WI38 (cell line): ENCODE measurements around the gene ZBTB8OS.
"Not testable (repeated sequence)": the region's sequence is repeated elsewhere in the genome, so short reads cannot be mapped to it uniquely, and the experiment has no call there.

Experiments used
- H3K4me3 ChIP-seq: 2 replicates; pipeline ENCODE4 v1.5.1; 2011; ENCODE audit warnings: low read depth, mild to moderate bottlenecking, control low read depth, low read length
- CTCF ChIP-seq: IDR thresholded peaks from 2 replicates; pipeline ENCODE4 v1.5.1; 2012; ENCODE audit warnings: low read depth, mild to moderate bottlenecking, control low read depth, low read length

The ZBTB8OS gene

GRCh38 chr1:32647308-32648134 is 2.8 kb downstream of the ZBTB8OS start:
- H3K4me3 ChIP-seq = no peak overlapping the region
- no peak for TF ChIP-seq CTCF

DNA sequence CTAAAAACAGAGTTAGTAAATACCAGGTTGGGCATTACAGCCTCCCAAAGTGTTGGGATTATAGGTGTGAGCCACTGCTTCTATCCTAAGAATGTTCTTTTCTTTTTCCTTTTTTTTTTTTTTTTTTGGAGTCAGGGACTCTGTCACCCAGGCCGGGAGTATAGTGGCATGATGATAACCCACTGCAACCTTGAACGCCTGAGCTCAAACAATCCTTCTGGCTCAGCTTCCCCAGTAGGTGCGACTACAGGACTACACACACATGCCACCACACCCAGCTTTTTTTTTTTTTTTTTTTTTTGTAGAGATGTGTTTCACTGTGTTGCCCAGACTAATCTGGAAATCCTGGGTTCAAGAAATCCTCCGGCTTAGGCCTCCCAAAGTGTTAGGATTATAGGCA is 5.9 kb downstream of the ZBTB8OS start:
- no peak overlapping the region for H3K4me3 ChIP-seq
- TF ChIP-seq CTCF = no peak

- H3K4me3 ChIP-seq = not testable (repeated sequence)
Observed at GRCh38 chr1:32642292-32642827, 8.0 kb downstream of the ZBTB8OS start.

DNA sequence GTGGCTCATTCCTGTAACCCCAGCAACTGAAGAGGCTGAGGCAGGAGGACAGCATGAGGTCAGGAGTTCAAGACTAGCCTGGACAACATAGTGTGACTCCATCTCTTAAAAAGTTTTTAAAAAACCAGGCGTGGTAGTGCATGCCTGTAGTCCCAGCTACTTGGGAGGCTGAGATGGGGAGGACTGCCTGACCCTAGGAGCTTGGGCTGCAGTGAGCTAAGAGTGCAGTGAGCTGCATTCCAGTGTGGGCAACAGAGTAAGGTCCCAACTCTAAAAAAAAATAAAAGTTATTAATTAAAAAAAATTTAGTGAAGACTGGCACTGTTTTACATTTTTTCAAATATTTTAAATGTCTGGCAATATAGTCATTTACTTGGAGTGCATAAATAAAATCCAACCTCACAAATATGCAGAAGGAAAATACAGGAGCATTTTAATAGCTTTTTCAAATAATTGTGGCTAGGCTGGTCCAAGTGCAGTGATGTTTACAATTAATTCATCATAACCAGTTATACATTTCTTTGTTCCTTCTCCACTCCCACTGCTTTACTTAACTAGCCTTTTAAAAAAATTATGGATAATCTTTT is 10.8 kb downstream of the ZBTB8OS start:
- no peak for TF ChIP-seq CTCF
- no peak overlapping the region for H3K4me3 ChIP-seq

DNA sequence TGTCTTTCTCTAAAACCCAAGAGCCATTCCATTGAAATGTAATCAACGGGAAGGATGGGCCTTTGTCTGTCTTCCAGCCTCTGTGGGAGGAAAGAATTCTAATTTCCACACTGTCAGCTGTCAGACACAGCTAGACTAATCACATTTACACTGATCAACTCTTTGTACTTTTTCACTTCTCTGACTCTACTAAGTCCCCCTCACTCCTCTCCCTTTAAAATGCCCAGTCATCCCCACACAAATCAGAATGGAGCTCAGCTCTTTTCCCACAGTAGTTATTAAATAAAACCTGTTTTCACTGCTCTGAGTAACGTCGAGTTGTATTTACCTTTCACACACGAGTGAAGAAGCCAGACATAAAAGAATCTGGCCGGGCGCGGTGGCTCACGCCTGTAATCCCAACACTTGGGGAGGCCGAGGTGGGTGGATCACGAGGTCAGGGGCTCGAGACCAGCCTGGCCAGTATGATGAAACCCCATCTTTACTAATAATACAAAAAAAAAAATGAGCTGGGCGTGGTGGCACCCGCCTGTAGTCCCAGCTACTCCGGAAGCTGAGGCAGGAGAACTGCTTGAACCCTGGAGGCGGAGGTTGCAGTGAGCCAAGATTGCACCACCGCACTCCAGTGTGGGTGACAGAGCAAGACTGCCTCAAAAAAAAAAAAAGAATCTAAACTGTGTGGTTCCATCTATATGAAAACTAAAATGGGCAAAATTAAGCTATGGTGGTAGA is 13.3 kb downstream of the ZBTB8OS start:
- TF ChIP-seq CTCF = no peak
- H3K4me3 ChIP-seq = no peak overlapping the region

GRCh38 chr1:32635508-32636277 is 14.7 kb downstream of the ZBTB8OS start:
- H3K4me3 ChIP-seq = no peak overlapping the region
- TF ChIP-seq CTCF = no peak

DNA sequence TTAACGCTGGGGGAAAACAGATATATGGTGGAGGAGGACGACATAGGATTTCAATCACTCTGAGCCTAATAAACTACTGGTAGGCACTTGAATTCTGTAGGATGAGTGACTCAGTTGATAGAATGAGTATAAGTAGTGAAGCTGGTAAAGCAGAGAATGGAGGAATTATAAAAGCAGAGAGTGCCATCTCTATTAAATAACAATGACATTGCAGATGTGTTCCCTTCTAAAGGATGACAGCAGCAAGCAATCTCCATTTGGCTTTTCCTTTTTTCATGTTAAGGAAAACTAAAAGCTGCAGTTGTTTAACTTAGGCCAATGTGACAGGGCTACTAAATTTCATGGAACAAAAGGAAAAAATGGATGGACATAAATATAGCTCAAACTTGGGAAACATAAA is 17.5 kb downstream of the ZBTB8OS start:
- TF ChIP-seq CTCF = no peak
- no peak overlapping the region for H3K4me3 ChIP-seq

DNA sequence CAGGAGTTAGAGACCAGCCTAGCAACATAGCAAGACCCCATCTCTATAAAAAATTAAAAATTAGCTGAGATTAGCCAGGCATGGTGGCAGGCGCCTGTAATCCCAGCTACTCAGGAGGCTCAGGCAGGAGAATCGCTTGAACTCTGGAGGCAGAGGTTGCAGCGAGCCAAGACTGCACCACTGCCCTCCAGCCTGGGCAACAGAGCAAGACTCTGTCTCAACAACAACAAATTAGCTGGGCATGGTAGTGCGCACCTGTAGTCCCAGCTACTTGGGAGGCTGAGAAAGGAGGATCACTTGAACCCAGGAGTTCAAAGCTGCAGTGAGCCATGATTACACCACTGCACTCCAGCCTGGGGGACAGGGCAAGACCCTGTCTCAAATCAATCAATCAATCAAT is 20.2 kb downstream of the ZBTB8OS start:
- H3K4me3 ChIP-seq = not testable (repeated sequence)
